H1 (cell line): Measurements from ENCODE around the gene IP6K3.

Experiments used
- BACH1 ChIP-seq: IDR thresholded peaks from 2 replicates; pipeline ENCODE4 v1.6.1; 2012; ENCODE audit warnings: low read length, improper control_type of control experiment
- CBX5 ChIP-seq: fragments of 300-800, 300-1000 bp; sonication (generic); IDR thresholded peaks from 2 replicates; pipeline ENCODE4 v1.7.1; 2016; ENCODE audit warnings: antibody characterized with exemption, low read length, low read depth
- CBX8 ChIP-seq: fragments of 300-800, 300-1000 bp; sonication (generic); IDR thresholded peaks from 2 replicates; pipeline ENCODE4 v1.7.1; 2016; ENCODE audit warnings: low read depth, low read length, borderline replicate concordance
- CREB1 ChIP-seq: IDR thresholded peaks from 2 replicates; pipeline ENCODE4 v1.6.1; 2012; ENCODE audit warnings: inconsistent platforms
- CTCF ChIP-seq, 3 experiments: IDR thresholded peaks; 1 replicate in 2 of 3; 2 replicates in 1 of 3; pipeline versions ENCODE4 v1.5.1 to v1.6.1; 2011; ENCODE audit warnings: low read length in 3 of 3, mild to moderate bottlenecking in 3 of 3, inconsistent platforms in 2 of 3, low read depth in 1 of 3, moderate library complexity in 1 of 3; ENCODE audit not compliant: insufficient read depth in 1 of 3; ENCODE audit errors: control extremely low read depth in 1 of 3
- EP300 ChIP-seq, 2 experiments: IDR thresholded peaks; 1 replicate in 1 of 2; 2 replicates in 1 of 2; pipeline ENCODE4 v1.6.1; 2011 to 2012; ENCODE audit warnings: low read depth in 2 of 2, low read length in 2 of 2, mild to moderate bottlenecking in 2 of 2, borderline replicate concordance in 1 of 2, inconsistent platforms in 1 of 2, moderate library complexity in 1 of 2
- GABPA ChIP-seq: IDR thresholded peaks from 2 replicates; pipeline ENCODE4 v1.6.1; 2011; ENCODE audit warnings: mild to moderate bottlenecking, low read length, moderate library complexity, borderline replicate concordance; ENCODE audit not compliant: insufficient read depth
- POLR2A ChIP-seq, 2 experiments: IDR thresholded peaks; 1 replicate in 1 of 2; 2 replicates in 1 of 2; pipeline ENCODE4 v1.6.1; 2011; ENCODE audit warnings: low read depth in 2 of 2, low read length in 2 of 2, mild to moderate bottlenecking in 2 of 2; ENCODE audit errors: control extremely low read depth in 1 of 2
- RAD21 ChIP-seq, 2 experiments: IDR thresholded peaks in 1 of 2; conservative IDR thresholded peaks in 1 of 2; 2 replicates each; pipeline ENCODE4 v1.6.1; 2011; ENCODE audit warnings: low read depth in 2 of 2, low read length in 2 of 2, improper control_type of control experiment in 1 of 2, inconsistent platforms in 1 of 2, mild to moderate bottlenecking in 1 of 2, moderate library complexity in 1 of 2
- RBBP5 ChIP-seq: IDR thresholded peaks from 2 replicates; pipeline ENCODE4 v1.7.1; 2012; ENCODE audit warnings: low read depth, mild to moderate bottlenecking, inconsistent platforms, low read length, moderate library complexity, borderline replicate concordance
- TAF1 ChIP-seq: IDR thresholded peaks from 2 replicates; pipeline ENCODE4 v1.6.1; 2011; ENCODE audit warnings: mild to moderate bottlenecking, low read depth, low read length
- TEAD4 ChIP-seq: IDR thresholded peaks from 2 replicates; pipeline ENCODE4 v1.6.1; 2012; ENCODE audit warnings: low read depth, low read length, inconsistent platforms, mixed read lengths
- USF2 ChIP-seq: IDR thresholded peaks from 2 replicates; pipeline ENCODE4 v1.6.1; 2011; ENCODE audit warnings: low read length, improper control_type of control experiment

GRCh38 chr6:33727932-33728331 is 18.8 kb downstream of the IP6K3 start:
- TF ChIP-seq CTCF (IDR thresholded peaks at IDR 0.05; ENCODE audit: control extremely low read depth in 1 of 3, insufficient read depth in 1 of 3, low read depth in 1 of 3, low read length in 3 of 3): no peak
- no peak for TF ChIP-seq CREB1
- TF ChIP-seq EP300 (IDR thresholded peaks at IDR 0.05; ENCODE audit: borderline replicate concordance in 1 of 2, low read depth in 2 of 2, low read length in 2 of 2): no peak
- TF ChIP-seq CBX8: no peak
- TF ChIP-seq GABPA: no peak
- no peak for TF ChIP-seq POLR2A (IDR thresholded peaks at IDR 0.05; ENCODE audit: control extremely low read depth in 1 of 2, low read depth in 2 of 2, low read length in 2 of 2)
- TF ChIP-seq RBBP5: no peak
- no peak for TF ChIP-seq TEAD4
- no peak for TF ChIP-seq TAF1
- no peak for TF ChIP-seq USF2
- TF ChIP-seq CBX5: no peak
- TF ChIP-seq BACH1: no peak
- TF ChIP-seq RAD21 (IDR thresholded peaks at IDR 0.05 in 1 of 2, conservative IDR thresholded peaks at IDR 0.05 in 1 of 2; ENCODE audit: low read depth in 2 of 2, low read length in 2 of 2): no peak
